ENCODE measurements around the gene RGS9.
"Not testable (repeated sequence)": the region's sequence is repeated elsewhere in the genome, so short reads cannot be mapped to it uniquely, and the experiment has no call there.

RGS9 gene

DNA sequence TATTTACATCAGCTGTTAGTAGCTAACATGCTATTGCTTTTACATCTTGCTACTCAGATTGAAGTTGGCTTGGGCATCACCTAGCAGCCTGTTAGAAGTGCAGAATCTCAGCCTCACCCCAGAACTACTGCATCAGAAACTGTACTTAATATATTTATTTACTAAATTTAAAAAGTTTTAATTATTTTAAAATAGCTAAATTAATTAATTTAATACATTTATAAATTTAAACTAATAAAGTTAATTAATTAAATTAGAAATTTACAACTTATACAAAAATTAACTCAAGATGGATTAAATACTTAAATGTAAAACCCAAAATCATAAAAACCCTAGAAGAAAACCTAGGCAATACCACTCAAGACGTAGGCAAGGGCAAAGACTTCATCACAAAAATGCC lies 41.7 kb upstream of the RGS9 start:
- Histone ChIP-seq H3K27ac (no peak overlapping the region), H3K9me3 (no peaks in the 10 kb centered on the region), H3K36me3 (no peaks in the 10 kb centered on the region), H3K4me3 (ENCODE audit: low read depth in 1 of 2, low read length in 1 of 2) (no peak overlapping the region), H3K27me3 (peaks cover 7% of the 10 kb centered on the region), H3K4me1 (ENCODE audit: control insufficient read depth in 1 of 2, insufficient read depth in 1 of 2, low read depth in 1 of 2, low read length in 1 of 2) (peaks cover 4 to 6% of the 10 kb centered on the region in 2 experiments)
- TF ChIP-seq, protein P1, sequence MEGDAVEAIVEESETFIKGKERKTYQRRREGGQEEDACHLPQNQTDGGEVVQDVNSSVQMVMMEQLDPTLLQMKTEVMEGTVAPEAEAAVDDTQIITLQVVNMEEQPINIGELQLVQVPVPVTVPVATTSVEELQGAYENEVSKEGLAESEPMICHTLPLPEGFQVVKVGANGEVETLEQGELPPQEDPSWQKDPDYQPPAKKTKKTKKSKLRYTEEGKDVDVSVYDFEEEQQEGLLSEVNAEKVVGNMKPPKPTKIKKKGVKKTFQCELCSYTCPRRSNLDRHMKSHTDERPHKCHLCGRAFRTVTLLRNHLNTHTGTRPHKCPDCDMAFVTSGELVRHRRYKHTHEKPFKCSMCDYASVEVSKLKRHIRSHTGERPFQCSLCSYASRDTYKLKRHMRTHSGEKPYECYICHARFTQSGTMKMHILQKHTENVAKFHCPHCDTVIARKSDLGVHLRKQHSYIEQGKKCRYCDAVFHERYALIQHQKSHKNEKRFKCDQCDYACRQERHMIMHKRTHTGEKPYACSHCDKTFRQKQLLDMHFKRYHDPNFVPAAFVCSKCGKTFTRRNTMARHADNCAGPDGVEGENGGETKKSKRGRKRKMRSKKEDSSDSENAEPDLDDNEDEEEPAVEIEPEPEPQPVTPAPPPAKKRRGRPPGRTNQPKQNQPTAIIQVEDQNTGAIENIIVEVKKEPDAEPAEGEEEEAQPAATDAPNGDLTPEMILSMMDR (IDR thresholded peaks at IDR 0.05): no peak

DNA sequence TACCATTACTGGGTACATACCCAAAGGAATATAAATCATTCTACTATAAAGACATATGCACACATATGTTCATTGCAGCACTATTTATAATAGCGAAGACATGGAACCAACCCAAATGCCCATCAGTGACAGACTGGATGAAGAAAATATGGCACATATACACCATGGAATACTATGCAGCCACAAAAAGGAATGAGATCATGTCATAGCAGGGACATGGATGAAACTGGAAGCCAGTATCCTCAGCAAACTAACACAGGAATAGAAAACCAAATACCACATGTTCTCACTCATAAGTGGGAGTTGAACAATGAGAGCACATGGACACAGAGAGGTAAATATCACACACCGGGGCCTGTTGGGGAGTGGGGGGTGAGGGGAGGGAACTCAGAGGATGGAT lies 40.8 kb upstream of the RGS9 start:
- H3K4me3 ChIP-seq (ENCODE audit: low read depth in 1 of 2, low read length in 1 of 2); H3K36me3 ChIP-seq; H3K27ac ChIP-seq; H3K9me3 ChIP-seq; H3K27me3 ChIP-seq: not testable (repeated sequence)
- peaks cover 8 to 12% of the 10 kb centered on the region in 2 experiments for H3K4me1 ChIP-seq (ENCODE audit: control insufficient read depth in 1 of 2, insufficient read depth in 1 of 2, low read depth in 1 of 2, low read length in 1 of 2)

DNA sequence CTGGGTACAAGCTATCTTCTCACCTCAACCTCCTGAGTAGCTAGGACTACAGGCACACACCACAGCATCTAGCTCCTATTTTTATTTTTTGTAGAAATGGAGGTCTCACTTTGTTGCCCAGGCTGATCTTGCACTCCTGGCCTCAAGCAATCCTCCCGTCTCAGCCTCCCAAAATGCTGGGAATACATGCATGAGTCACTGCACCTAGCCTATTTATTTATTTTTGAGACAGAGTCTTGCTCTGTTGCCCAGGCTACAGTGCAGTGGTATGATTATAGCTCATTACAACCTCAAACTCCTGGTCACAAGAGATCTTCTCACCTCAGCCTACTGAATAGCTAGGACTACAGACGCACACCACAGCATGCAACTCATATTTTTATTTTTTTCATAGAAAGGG lies 40.1 kb upstream of the RGS9 start:
- no peak overlapping the region for H3K4me3 ChIP-seq (ENCODE audit: low read depth in 1 of 2, low read length in 1 of 2)
- no peak overlapping the region for H3K27ac ChIP-seq
- no peaks in the 10 kb centered on the region for H3K36me3 ChIP-seq
- H3K9me3 ChIP-seq: no peaks in the 10 kb centered on the region
- H3K27me3 ChIP-seq: no peaks in the 10 kb centered on the region
- TF ChIP-seq, protein P1 (IDR thresholded peaks at IDR 0.05): no peak
- peaks cover 8 to 12% of the 10 kb centered on the region in 2 experiments for H3K4me1 ChIP-seq (ENCODE audit: control insufficient read depth in 1 of 2, insufficient read depth in 1 of 2, low read depth in 1 of 2, low read length in 1 of 2)

DNA sequence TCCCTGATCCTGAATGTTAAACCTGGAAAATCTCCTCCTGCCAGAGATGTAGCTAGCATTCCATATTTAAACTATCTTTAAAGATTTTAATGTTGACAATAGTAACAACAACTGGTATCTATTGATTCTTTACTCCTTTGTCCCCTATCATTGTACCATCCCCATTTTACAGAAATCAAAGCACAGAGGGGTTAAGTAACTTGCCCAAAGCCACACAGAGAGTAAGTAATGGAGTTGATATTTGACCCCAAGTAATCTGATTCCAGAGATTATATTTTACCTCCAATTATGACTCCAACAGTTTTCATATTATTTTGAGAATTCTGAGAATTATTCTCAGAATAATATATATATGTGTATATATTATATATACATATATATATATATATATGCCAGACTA lies 37.7 kb upstream of the RGS9 start:
- no peak overlapping the region for H3K4me3 ChIP-seq (ENCODE audit: low read depth in 1 of 2, low read length in 1 of 2)
- TF ChIP-seq, protein P1 (IDR thresholded peaks at IDR 0.05): no peak
- H3K36me3 ChIP-seq: no peaks in the 10 kb centered on the region
- peaks cover 4% of the 10 kb centered on the region for H3K27me3 ChIP-seq
- no peaks in the 10 kb centered on the region for H3K9me3 ChIP-seq
- peaks cover 8 to 12% of the 10 kb centered on the region in 2 experiments for H3K4me1 ChIP-seq (ENCODE audit: control insufficient read depth in 1 of 2, insufficient read depth in 1 of 2, low read depth in 1 of 2, low read length in 1 of 2)
- no peak overlapping the region for H3K27ac ChIP-seq

DNA sequence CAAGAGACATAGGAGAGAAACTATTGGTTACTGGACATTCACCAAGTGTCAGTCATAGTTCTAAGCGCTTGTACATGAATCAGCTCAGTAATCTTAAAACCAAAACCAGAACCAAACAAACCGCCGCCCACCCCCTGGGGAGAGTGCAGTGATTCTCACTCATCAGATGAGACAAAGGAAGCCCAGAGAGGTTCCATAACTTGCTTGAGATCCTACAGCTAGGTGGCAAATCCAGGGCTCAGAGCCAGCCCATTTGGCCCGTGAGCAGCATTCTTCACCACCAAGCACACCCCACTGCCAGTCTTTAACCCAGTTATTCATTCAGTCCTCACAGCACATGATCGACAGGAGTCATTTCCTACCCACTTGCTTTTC lies 37.2 kb upstream of the RGS9 start:
- Histone ChIP-seq H3K4me3 (ENCODE audit: low read depth in 1 of 2, low read length in 1 of 2) (peak overlapping the region; percentile 48 to 65), H3K4me1 (ENCODE audit: control insufficient read depth in 1 of 2, insufficient read depth in 1 of 2, low read depth in 1 of 2, low read length in 1 of 2) (peaks cover 8 to 12% of the 10 kb centered on the region in 2 experiments), H3K36me3 (no peaks in the 10 kb centered on the region), H3K9me3 (no peaks in the 10 kb centered on the region), H3K27ac (peak overlapping the region; percentile 60), H3K27me3 (peaks cover 4% of the 10 kb centered on the region)
- TF ChIP-seq, protein P1 (IDR thresholded peaks at IDR 0.05): no peak

DNA sequence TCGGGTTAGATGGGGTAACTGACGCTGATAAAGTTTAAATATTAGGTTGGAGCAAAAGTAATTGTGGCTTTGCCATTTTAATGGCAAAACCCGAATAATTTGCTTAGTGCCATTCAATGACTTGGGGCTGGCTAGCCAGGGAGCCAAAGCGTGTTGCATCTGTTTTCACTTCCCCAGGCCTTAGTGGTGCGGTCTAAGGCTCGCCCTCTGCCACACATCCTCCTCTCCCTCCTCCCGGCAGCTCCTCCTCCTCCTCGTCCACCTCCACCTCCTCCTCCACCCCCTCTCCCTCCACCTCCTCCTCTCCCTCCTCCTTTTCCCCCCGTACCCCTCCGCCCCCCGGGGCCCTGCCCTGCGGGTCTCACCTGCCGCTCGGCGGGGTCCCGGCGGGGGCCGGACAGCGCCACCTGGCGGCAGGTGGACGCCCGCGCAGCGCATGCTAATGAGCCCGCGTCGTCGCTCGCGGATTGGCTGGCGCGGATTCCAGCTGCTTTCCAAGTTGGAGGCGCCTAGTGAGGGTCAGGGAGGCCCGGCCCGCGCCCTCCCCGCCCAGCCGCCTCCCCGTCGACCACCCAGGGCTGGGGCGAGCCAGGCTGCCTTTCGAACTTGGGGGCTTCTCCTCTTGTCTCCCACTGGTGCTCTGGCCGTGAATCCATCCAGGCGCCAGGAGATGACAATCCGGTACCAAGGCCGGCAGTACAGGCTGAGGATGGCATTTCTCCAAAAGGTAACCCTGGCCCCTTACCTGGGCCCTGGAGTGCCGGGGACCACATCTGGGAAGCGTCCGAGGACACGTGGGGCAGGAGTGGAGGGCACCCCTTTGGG lies 36.6 kb upstream of the RGS9 start:
- TF ChIP-seq, protein P1 (IDR thresholded peaks at IDR 0.05): peak; percentile 99
- Histone ChIP-seq H3K27ac (peak overlapping the region; percentile 60), H3K4me1 (ENCODE audit: control insufficient read depth in 1 of 2, insufficient read depth in 1 of 2, low read depth in 1 of 2, low read length in 1 of 2) (peaks cover 8 to 12% of the 10 kb centered on the region in 2 experiments)

More for the DNA sequence above, 36.6 kb upstream of the RGS9 start:
- H3K36me3 ChIP-seq: no peaks in the 10 kb centered on the region
- peaks cover 4% of the 10 kb centered on the region for H3K27me3 ChIP-seq
- H3K9me3 ChIP-seq: no peaks in the 10 kb centered on the region
- H3K4me3 ChIP-seq (ENCODE audit: low read depth in 1 of 2, low read length in 1 of 2): peak overlapping the region; percentile 48 to 65

Data from neutrophil (primary cell).